GM12878 (cell line): ENCODE measurements around the gene PTGR3. TPM values are rescaled to one million over a fixed set of nuclear protein-coding genes. Genes with fewer than 3 reads are reported as not detected.

Experiments
- ATAC-seq: fragments of 200-7000 bp; cut with Tn5 transposase; 3 replicates; pipeline ENCODE4 v1.9.1; 2020; ENCODE audit warnings: mild to moderate bottlenecking, moderate library complexity
- BruUV-seq: library from RNA; stranded (reverse); fragments of 400-500 nt; replicated peaks from 2 replicates; lab custom pipeline; 2021; lab: Mats Ljungman, UMichigan
- CTCF ChIA-PET: fragments of 300-600 bp; sonication (Branson Sonifier 250); formaldehyde crosslinking; extraction: SDS; loops from one replicate; lab custom pipeline; 2021; ENCODE audit warnings: inconsistent platforms; lab: Yijun Ruan, JAX
- POLR2A ChIA-PET: fragments of 350-600 bp; formaldehyde crosslinking; extraction: SDS; loops from one replicate; lab custom pipeline; 2021; ENCODE audit warnings: inconsistent platforms; lab: Charles Lee
- RAD21 ChIA-PET: fragments of 300-600 bp; sonication (Branson Sonifier 250); formaldehyde crosslinking; loops from one replicate; lab custom pipeline; 2023; ENCODE audit warnings: antibody characterized with exemption; ENCODE audit not compliant: unreplicated experiment; lab: Charles Lee
- SMC1A ChIA-PET: fragments of 300-600 bp; sonication (Branson Sonifier 250); formaldehyde crosslinking; loops from one replicate; lab custom pipeline; 2023; ENCODE audit not compliant: unreplicated experiment, uncharacterized antibody; lab: Charles Lee
- DNase-seq: peaks from one replicate; pipeline ENCODE4 v3.0.0-alpha.2; 2011; ENCODE audit warnings: low read depth, low spot score
- FAIRE-seq: peaks from 3 replicates; lab custom pipeline; 2011; peaks lifted over from hg19 to GRCh38; lab: Jason Lieb, UNC
- H2AFZ ChIP-seq: 2 replicates; pipeline ENCODE4 v1.6.0; 2011; ENCODE audit warnings: low read depth, low read length, control low read depth; ENCODE audit not compliant: control insufficient read depth
- H3K27ac ChIP-seq: 2 replicates; pipeline ENCODE4 v1.5.1; 2011; ENCODE audit warnings: control low read depth; ENCODE audit not compliant: control insufficient read depth, insufficient read depth
- H3K27me3 ChIP-seq, 2 experiments: replicated peaks in 1 of 2; 2 replicates each; pipeline versions ENCODE4 v1.6.0 to v1.6.1; 2011; ENCODE audit warnings: low read length in 1 of 2; ENCODE audit not compliant: control insufficient read depth in 2 of 2, insufficient read depth in 2 of 2
- H3K36me3 ChIP-seq, 2 experiments: 2 replicates each; pipeline ENCODE4 v1.5.1; 2011; ENCODE audit warnings: low read length in 1 of 2; ENCODE audit not compliant: control insufficient read depth in 2 of 2, insufficient read depth in 2 of 2
- H3K4me1 ChIP-seq: 2 replicates; pipeline ENCODE4 v1.6.1; 2011; ENCODE audit warnings: mild to moderate bottlenecking, low read length, moderate library complexity, mixed read lengths; ENCODE audit not compliant: control insufficient read depth, insufficient read depth
- H3K4me2 ChIP-seq: 2 replicates; pipeline ENCODE4 v1.6.0; 2011; ENCODE audit warnings: control low read depth; ENCODE audit not compliant: control insufficient read depth, insufficient read depth
- H3K4me3 ChIP-seq: fragments of 200-600 bp; sonication (generic); 2 replicates; pipeline ENCODE4 v1.5.1; 2016
- H3K79me2 ChIP-seq: 2 replicates; pipeline ENCODE4 v1.6.0; 2011; ENCODE audit warnings: low read length; ENCODE audit not compliant: control insufficient read depth, insufficient read depth
- H3K9ac ChIP-seq: 2 replicates; pipeline ENCODE4 v1.8.0; 2011; ENCODE audit warnings: low read length, control low read depth, mixed read lengths; ENCODE audit not compliant: control insufficient read depth, insufficient read depth
- H3K9me3 ChIP-seq: replicated peaks from 3 replicates; pipeline ENCODE4 v1.5.1; 2011; ENCODE audit warnings: mild to moderate bottlenecking, low read length; ENCODE audit not compliant: control insufficient read depth, insufficient read depth
- H4K20me1 ChIP-seq: 2 replicates; pipeline ENCODE4 v1.6.0; 2011; ENCODE audit not compliant: control insufficient read depth, insufficient read depth
- CHD2 ChIP-seq: IDR thresholded peaks from 2 replicates; pipeline ENCODE4 v1.6.1; 2011; ENCODE audit warnings: low read depth, low read length, improper control_type of control experiment, borderline replicate concordance
- EED ChIP-seq: sonication (generic); IDR thresholded peaks from 2 replicates; pipeline ENCODE4 v1.6.1; 2016; ENCODE audit warnings: antibody characterized with exemption, low read depth
- JUNB ChIP-seq: IDR thresholded peaks from 2 replicates; pipeline ENCODE4 v1.6.1; 2016; ENCODE audit warnings: antibody characterized with exemption, mild to moderate bottlenecking
- KLF5 ChIP-seq: fragments of 450-650 bp; IDR thresholded peaks from 2 replicates; pipeline ENCODE4 v1.6.1; 2014; ENCODE audit warnings: mild to moderate bottlenecking; ENCODE audit not compliant: partially characterized antibody
- NFIC ChIP-seq: IDR thresholded peaks from 2 replicates; pipeline ENCODE4 v1.6.1; 2012; ENCODE audit warnings: low read depth, mild to moderate bottlenecking, inconsistent platforms, low read length, moderate library complexity
- NKRF ChIP-seq: fragments of 450-650 bp; conservative IDR thresholded peaks from 2 replicates; pipeline ENCODE4 v1.6.1; 2017; ENCODE audit warnings: mild to moderate bottlenecking, moderate library complexity
- PRDM15 ChIP-seq: fragments of 450-650 bp; formaldehyde crosslinking; IDR thresholded peaks from 2 replicates; pipeline ENCODE4 v1.4.0; 2020; ENCODE audit warnings: mild to moderate bottlenecking, moderate library complexity
- RELB ChIP-seq: fragments of 450-650 bp; IDR thresholded peaks from 2 replicates; pipeline ENCODE4 v1.6.1; 2017; ENCODE audit warnings: low read depth, mild to moderate bottlenecking, moderate library complexity
- SMAD1 ChIP-seq: fragments of 450-650 bp; IDR thresholded peaks from 2 replicates; pipeline ENCODE4 v1.6.1; 2018; ENCODE audit warnings: mild to moderate bottlenecking, low read depth; ENCODE audit not compliant: partially characterized antibody
- YY1 ChIP-seq: IDR thresholded peaks from 2 replicates; pipeline ENCODE4 v1.6.1; 2011; ENCODE audit warnings: low read depth, mild to moderate bottlenecking, low read length
- ZBTB4 ChIP-seq: fragments of 450-650 bp; formaldehyde crosslinking; IDR thresholded peaks from 2 replicates; pipeline ENCODE4 v1.4.0; 2022; ENCODE audit warnings: mild to moderate bottlenecking, moderate library complexity
- WGBS: methylation state at CpG from one replicate; pipeline ENCODE4 v1.1.6; 2016; ENCODE audit warnings: low lambda C conversion rate; ENCODE audit not compliant: insufficient replicate concordance, insufficient coverage; ENCODE audit errors: missing lambda C conversion rate; 5-methylcytosine and 5-hydroxymethylcytosine counted together
- in situ Hi-C: fragments of 300-500 bp; cut with MboI; formaldehyde crosslinking; loops from 9 replicates; pipeline ENCODE4 v1.14.3; 2018; ENCODE audit warnings: mixed read lengths
- intact Hi-C: fragments of 100-400 bp; cut with micrococcal nuclease; formaldehyde crosslinking; loops from one replicate; pipeline ENCODE4 v1.14.2; 2022; ENCODE audit not compliant: unreplicated experiment
- polyA plus RNA-seq, 11 experiments: library from polyadenylated mRNA; depleted of rRNA in 4 of 11; unstranded in 6 of 11; stranded (reverse) in 5 of 11; fragments of >200 nt; fragmentation: Nextera tagmentation in 4 of 11; fragmentation: Illumina TruSeq in 1 of 11; extraction: Ambion mirVana in 4 of 11; extraction: Trizol in 1 of 11; gene quantifications; 1 replicate in 1 of 11; 2 replicates in 10 of 11; pipeline versions ENCODE4 v1.2.1 to v1.2.3, GENCODE V29; 2011 to 2016; ENCODE audit warnings: inconsistent platforms in 2 of 11, missing spikeins in 2 of 11, low read depth in 1 of 11
- total RNA-seq, 4 experiments: library from RNA; depleted of rRNA in 3 of 4; stranded (reverse); fragments of >200 nt in 3 of 4; fragmentation: Illumina TruSeq in 1 of 4; extraction: Trizol in 1 of 4; gene quantifications; 2 replicates each; pipeline versions ENCODE4 v1.2.1 to v1.2.3, GENCODE V29; 2013 to 2021

PTGR3 gene
- total and polyA plus RNA-seq, 10 of the 15 experiments (the other 5 are each of a cell fraction or from before 2014, with no cell fraction given), result 6.2 to 69.8 (median 21.9) TPM

- TF ChIP-seq ZBTB4 (CRISPR knock-in tag), result no peak
- no peak for TF ChIP-seq CHD2
These were observed 44.8 kb upstream of the PTGR3 start (continued) for GRCh38 chr18:75253784-75254183.

- ChIA-PET RAD21 (interaction anchor here (0.8 kb wide), 1 partner anchor 42 kb away, joined by 3 read pairs; the partner anchor contains the start of gene TSHZ1), POLR2A (no interaction called here), CTCF (interaction anchor here (0.9 kb wide), 1 partner anchor 39 kb away, joined by 3 read pairs; no protein-coding TSS in a partner anchor), SMC1A (no interaction called here)
- Histone ChIP-seq H3K9ac (no peak overlapping the region), H3K27ac (no peak overlapping the region; the same call in 1 of the 2 replicates), H3K4me2 (no peak overlapping the region), H3K4me1 (peaks cover 7% of the 10 kb centered on the region), H3K9me3 (no peaks in the 10 kb centered on the region), H3K27me3 (no peaks in the 10 kb centered on the region), H3K79me2 (peaks cover 15% of the 10 kb centered on the region), H4K20me1 (no peaks in the 10 kb centered on the region), H2AFZ (no peak overlapping the region), H3K36me3 (no peaks in the 10 kb centered on the region), H3K4me3 (no peak overlapping the region)
- ATAC-seq, result no peak
- WGBS, result 100% methylated on average over 1 of the region's 1 CpG
- in situ Hi-C loops (no loop called here), intact Hi-C loops (no loop called here)
- FAIRE-seq, result no peak
- no peak for DNase-seq
- BruUV-seq, result no TSS peak
- TF ChIP-seq EED (no peak), KLF5 (no peak), NFIC (no peak), JUNB (no peak), PRDM15 (no peak), RELB (no peak), YY1 (no peak), NKRF (no peak), SMAD1 (no peak)
These were observed 44.1 kb upstream of the PTGR3 start for GRCh38 chr18:75253043-75253442.
